ENCODE results near the gene FARS2.

Gene FARS2

GRCh38 chr6:5516036-5516435 lies 254.7 kb downstream of the FARS2 start:
- ChIA-PET CTCF (interaction anchor here (0.7 kb wide), 1 partner anchor 52 kb away, joined by 3 read pairs; no protein-coding TSS in a partner anchor), POLR2A (no interaction called here)
- Histone ChIP-seq H3K36me3 (ENCODE audit: control insufficient read depth in 2 of 2, insufficient read depth in 1 of 2, low read length in 2 of 2) (no peaks in the 10 kb centered on the region), H3K27ac (ENCODE audit: extremely low read depth, low read depth, low read length) (no peak overlapping the region), H3K4me1 (ENCODE audit: control insufficient read depth, insufficient read depth, low read length) (peaks cover 6% of the 10 kb centered on the region; the same call in 1 of the 2 replicates), H3K9me3 (ENCODE audit: control insufficient read depth, insufficient read depth, low read depth, low read length) (no peaks in the 10 kb centered on the region), H3K4me3 (ENCODE audit: low read depth, low read length) (no peak overlapping the region)
- TF ChIP-seq ZNF324 (tag by site-specific recombination; IDR thresholded peaks at IDR 0.05) (no peak), ZNF426 (tag by site-specific recombination; IDR thresholded peaks at IDR 0.05) (no peak), PATZ1 (tag by site-specific recombination; IDR thresholded peaks at IDR 0.05) (no peak), ZNF707 (tag by site-specific recombination; IDR thresholded peaks at IDR 0.05) (no peak), GLI2 (tag by site-specific recombination; IDR thresholded peaks at IDR 0.05; ENCODE audit: borderline replicate concordance, low read depth) (no peak), ZNF560 (tag by site-specific recombination; IDR thresholded peaks at IDR 0.05; ENCODE audit: borderline replicate concordance) (no peak), ZNF148 (tag by site-specific recombination; IDR thresholded peaks at IDR 0.05; ENCODE audit: borderline replicate concordance) (no peak), ZNF626 (tag by site-specific recombination; IDR thresholded peaks at IDR 0.05) (no peak), ZNF549 (tag by site-specific recombination; IDR thresholded peaks at IDR 0.05) (no peak), TRIM28 (IDR thresholded peaks at IDR 0.05; ENCODE audit: borderline replicate concordance, low read length) (no peak), INSM2 (tag by site-specific recombination; IDR thresholded peaks at IDR 0.05) (no peak), ZNF704 (tag by site-specific recombination; IDR thresholded peaks at IDR 0.05) (no peak), ZNF140 (tag by site-specific recombination; IDR thresholded peaks at IDR 0.05) (no peak), KLF17 (tag by site-specific recombination; IDR thresholded peaks at IDR 0.05) (no peak)

GRCh38 chr6:5517796-5518195 lies 256.5 kb downstream of the FARS2 start:
- no peaks in the 10 kb centered on the region; the same call in 1 of the 2 replicates for H3K4me1 ChIP-seq (ENCODE audit: control insufficient read depth, insufficient read depth, low read length)
- ChIA-PET POLR2A (no interaction called here), CTCF (interaction anchor here (0.7 to 0.9 kb wide), 2 partner anchors 46 to 1337 kb away, joined by 3 to 4 read pairs; no protein-coding TSS in a partner anchor)
- H3K4me3 ChIP-seq (ENCODE audit: low read depth, low read length) = no peak overlapping the region
- no peak overlapping the region for H3K27ac ChIP-seq (ENCODE audit: extremely low read depth, low read depth, low read length)
- H3K9me3 ChIP-seq (ENCODE audit: control insufficient read depth, insufficient read depth, low read depth, low read length) = no peaks in the 10 kb centered on the region
- H3K36me3 ChIP-seq (ENCODE audit: control insufficient read depth in 2 of 2, insufficient read depth in 1 of 2, low read length in 2 of 2) = no peaks in the 10 kb centered on the region
- TF ChIP-seq IKZF3 (tag by site-specific recombination; IDR thresholded peaks at IDR 0.05) (no peak), ZNF791 (tag by site-specific recombination; IDR thresholded peaks at IDR 0.05) (no peak), ZNF174 (tag by site-specific recombination; IDR thresholded peaks at IDR 0.05) (no peak), PATZ1 (tag by site-specific recombination; IDR thresholded peaks at IDR 0.05) (no peak), ZNF521 (tag by site-specific recombination; IDR thresholded peaks at IDR 0.05) (no peak), BCL6B (tag by site-specific recombination; IDR thresholded peaks at IDR 0.05) (no peak), ZNF140 (tag by site-specific recombination; IDR thresholded peaks at IDR 0.05) (no peak), ZNF560 (tag by site-specific recombination; IDR thresholded peaks at IDR 0.05; ENCODE audit: borderline replicate concordance) (no peak), ZNF561 (tag by site-specific recombination; IDR thresholded peaks at IDR 0.05; ENCODE audit: borderline replicate concordance) (no peak)
